ENCODE results near the gene ERN2.
"Not testable (repeated sequence)": the region's sequence is repeated elsewhere in the genome, so short reads cannot be mapped to it uniquely, and the experiment has no call there.

ERN2 gene

DNA sequence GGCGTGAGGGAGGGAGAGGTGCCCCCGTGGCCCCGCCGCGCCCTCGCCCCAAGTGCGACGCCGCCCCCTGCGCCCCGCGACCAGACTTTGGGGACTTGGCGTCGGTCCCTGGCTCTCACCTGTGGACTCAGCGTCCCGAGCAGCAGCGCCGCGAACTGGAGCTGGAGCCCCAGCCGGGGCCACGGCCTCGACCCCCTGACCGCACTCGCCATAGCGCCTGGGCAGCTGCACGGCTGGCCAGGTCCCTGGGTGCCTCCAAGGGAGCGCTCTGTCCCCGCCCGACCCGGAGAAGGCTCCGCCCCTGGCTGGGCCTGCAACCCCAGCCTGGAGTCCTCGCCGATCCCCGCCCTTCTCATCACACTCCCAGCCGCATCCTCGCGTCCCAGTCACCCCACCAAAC lies at the start of gene ERN2:
ERN2 (minus strand) TSS at position 247 of the 400 bp plus-strand sequence; CDS start at position 212, 35 bp downstream.
- no peak for DNase-seq (ENCODE audit: low spot score)

DNA sequence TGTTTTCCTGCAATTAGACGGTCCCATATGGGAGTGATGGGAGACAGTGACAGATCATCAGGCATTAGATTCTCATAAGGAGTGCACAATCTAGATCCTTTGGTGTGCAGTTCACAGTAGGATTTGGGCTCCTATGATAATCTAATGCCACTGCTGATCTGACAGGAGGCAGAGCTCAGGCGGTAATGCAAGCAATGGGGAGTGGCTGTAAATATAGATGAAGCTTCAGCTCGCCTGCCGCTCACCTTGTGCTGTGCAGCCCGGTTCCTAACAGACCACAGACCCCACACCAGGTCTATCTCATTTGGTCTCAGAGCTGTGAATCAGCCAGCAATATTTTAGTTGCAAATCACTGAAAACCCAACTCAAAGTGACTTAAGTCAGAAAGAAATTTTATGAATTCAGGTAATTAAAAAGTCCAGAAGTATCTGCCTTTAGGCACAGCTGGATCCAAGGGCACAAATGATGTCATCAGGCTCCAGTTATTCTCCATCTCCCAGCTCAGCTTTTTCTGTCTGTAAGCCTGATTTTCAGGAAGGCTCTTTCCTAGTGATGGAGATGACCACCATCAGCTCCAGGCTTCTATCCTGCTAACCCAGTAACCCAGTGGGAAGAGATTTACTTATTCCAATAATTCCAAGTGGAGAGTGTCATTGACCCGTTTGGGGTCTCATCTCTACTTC lies 45.1 kb upstream of the ERN2 start:
- DNase-seq (ENCODE audit: low spot score) = no peak

DNA sequence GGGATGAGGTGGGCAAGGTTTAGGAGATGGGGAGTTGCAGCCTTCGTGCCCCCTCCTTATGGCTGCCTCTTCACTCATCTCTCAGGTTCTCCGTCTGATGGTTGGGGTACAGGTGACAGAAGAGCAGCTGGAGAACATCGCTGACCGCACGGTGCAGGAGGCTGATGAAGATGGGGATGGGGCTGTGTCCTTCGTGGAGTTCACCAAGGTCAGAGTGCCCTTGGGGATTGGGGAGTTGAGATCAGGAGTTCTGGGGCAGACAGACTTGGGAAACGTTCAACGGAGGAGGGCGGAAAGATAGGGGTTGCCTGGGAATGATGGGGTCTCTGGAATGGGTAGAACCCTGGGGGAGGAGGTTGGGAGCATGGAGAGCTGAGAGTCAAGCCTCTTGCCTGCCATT lies 44.1 kb upstream of the ERN2 start:
- no peak for DNase-seq (ENCODE audit: low spot score)

DNA sequence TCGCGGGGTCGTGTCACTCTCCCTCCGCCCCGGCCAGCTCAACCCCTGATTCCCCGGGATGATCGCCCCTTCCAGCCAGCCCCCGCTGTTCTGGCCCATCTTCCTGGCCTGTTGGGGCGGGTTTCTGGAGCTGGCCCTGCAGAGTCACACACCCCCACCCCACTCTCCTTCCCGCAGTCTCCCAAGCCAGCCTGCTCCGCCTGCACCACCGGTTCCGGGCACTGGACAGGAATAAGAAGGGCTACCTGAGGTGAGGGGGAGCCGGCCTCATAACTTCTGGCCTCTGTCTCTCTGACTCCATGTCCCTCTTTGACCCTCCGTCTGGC lies 42.4 kb upstream of the ERN2 start:
- DNase-seq (ENCODE audit: low spot score) = no peak

DNA sequence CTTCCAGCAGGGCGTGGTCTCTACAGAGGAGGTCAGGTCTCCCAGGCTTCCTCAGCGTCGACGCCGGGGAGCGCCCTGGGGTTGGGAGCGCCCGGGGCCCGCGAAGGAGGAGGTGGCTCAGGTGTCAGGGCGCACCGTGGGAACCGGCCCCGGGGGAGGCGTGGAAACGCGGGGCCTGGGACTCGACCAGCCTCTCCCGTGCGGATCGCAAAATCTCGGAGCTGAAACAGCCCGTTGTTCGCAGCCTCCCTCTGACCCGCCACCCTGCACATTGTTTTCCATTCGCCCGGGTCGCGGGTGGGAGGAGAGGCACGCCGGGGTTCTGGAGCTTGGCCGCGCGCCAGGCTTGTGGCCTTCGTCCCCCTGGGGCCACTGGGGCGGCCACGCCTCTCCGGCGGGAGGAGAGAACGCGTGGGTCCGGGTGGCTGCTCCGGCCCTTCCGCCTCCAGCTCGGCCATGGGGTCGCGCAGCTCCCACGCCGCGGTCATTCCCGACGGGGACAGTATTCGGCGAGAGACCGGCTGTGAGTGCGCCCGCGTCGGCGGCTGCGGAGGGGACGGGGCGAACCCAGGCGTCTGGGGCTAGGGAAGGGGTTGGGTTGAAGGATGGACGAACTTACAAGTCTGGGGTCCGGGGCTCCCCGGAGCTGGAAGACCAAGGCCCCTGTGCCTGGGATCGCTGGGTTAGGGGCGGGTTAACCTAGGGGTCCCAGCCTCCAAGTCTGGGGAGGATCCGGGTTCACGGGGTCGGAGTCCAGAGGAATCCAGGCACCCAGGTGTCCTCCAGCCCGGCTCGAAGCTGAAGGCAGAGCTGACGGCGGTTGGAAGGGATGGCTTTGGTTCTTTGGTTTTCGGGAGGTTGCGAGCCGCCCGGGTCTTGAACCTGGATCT lies 41.8 kb upstream of the ERN2 start, which contains the start of gene CHP2:
CHP2 (plus strand) TSS at position 433 of the 890 bp plus-strand sequence; CDS start at position 457, 24 bp downstream.
- DNase-seq (ENCODE audit: low spot score) = no peak

DNA sequence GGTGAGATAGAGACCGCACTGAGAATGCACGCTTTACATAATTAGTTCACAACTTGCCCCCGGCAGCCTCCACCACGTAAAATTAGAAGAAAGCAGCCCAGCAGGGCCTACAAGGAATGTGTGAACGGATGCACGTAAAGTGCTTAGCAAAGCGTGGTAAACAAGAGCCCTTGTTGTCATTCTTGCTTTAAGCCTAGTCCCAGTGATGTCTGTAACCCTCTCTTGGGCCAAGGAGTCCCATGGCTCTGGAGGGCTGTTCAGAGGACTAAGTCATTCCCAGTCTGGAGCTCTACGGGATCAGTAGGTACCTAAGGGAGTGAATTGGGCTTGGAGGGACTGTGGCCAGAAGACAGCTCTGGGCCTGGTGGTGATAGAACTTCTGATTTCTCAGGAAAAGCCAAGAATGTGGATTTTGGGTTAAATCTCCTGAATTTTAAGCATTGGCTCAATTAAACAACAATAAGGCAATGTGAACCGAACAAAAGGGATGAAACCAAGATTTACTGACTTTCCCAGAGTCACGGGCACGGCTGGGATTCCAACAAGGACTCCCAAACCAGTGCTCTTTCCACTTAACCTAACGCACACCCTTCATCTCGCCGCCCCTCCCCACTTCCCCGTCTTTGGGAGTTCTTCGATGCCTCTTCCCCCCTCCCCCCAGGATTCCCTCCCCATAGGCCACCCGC lies 41.0 kb upstream of the ERN2 start:
- no peak for DNase-seq (ENCODE audit: low spot score)

DNA sequence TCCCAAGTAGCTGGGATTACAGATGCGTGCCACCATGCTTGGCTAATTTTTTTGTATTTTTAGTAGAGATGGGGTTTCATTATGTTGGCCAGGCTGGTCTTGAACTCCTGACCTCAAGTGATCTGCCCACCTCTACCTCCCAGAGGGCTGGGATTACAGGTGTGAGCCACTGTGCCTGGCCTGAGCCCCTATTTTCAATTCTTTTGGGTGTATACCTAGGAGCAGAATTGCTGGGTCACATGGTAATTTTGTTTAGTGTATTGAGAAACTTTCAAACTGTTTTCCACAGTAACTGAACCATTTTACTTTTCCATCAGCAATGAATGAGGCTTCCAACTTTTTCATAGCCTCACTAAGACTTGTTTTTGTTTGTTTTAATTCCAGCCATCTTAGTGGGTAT lies 38.0 kb upstream of the ERN2 start:
- not testable (repeated sequence) for DNase-seq (ENCODE audit: low spot score)

DNA sequence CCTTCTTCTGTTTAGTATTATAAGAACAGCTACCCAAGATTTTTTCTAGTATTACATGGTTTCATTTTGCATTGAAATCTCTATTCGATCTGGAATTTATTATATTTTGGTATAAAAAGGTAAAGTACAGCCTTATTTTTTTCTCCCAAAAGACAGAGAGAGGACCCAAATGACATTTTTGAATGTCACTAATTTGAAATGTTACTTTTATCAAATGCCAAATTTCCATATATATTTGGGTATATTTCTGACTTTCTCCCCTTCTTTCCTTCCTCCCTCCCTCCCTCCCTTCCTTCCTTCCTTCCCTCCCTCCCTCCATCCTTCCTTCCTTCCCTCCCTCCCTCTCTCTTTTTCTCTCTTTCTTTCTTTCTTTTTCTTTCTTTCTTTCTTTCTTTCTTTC lies 35.6 kb upstream of the ERN2 start:
- DNase-seq (ENCODE audit: low spot score) = no peak

DNA sequence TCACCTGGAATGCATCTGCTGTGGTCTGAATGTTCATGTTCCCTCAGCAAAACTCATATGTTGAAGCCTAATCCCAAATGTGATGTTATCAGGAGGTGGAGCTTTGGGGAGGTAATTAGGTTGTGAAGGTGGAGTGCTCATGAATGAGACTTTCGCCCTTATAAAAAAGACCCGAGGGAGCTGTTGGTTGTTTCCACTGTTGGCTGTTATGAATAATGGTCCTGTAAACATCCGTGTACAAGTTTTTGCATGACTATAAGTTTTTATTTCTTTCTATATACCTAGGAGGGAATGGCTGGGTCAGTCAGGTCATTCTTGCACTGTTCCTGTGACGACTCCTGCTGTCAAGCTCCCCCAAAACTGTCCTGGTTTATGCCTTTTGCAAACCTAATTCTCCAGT lies 32.2 kb upstream of the ERN2 start:
- no peak for DNase-seq (ENCODE audit: low spot score)

DNA sequence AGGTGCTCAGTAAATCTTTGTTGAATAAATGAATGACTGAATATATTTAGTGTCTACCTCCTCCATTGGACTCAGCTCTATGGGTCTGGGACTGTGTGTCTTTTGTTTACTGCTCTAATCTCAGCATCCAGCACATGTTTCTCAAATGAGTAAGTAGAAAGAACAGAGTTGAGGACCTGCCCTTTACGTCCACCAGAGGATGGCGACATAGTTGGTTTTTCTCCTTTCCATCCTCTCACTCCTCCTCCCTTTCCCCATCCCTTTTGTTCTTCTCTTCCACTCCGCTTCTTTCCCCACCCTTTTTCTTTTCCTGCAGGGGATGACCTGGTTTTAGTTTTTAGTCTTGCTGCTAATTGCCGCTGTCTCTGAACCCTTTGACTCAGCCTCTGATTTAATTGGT lies 29.7 kb upstream of the ERN2 start:
- DNase-seq (ENCODE audit: low spot score) = no peak

DNA sequence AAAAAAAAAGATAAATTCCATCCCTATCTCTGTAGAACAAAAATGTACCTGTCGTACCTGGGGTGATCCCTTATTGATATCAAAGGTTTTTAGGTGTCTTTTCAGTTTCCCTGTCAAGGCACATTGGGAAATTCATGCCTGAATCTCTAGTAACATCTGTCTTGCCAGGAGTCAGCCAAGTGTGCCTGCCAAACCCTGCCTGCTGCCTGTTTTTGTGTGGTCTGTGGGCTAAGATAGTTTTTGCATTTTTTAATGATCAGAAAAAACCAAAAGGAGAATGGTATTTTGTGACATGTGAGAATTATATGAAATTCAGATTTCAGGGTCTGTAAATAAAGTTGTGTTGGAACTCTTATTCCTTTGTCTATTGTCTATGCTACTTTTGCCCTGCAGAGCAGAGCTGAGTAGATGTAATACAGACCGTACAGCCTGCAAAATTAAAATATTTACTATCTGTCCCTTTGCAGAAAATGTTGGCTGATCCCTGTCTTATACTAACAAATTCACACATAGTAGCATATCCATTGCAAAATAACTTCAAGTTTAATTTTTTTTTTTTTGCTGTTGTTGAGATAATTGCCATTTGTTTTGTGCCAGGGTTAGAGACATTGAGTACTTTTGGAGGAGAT lies 28.8 kb upstream of the ERN2 start:
- DNase-seq (ENCODE audit: low spot score) = no peak

DNA sequence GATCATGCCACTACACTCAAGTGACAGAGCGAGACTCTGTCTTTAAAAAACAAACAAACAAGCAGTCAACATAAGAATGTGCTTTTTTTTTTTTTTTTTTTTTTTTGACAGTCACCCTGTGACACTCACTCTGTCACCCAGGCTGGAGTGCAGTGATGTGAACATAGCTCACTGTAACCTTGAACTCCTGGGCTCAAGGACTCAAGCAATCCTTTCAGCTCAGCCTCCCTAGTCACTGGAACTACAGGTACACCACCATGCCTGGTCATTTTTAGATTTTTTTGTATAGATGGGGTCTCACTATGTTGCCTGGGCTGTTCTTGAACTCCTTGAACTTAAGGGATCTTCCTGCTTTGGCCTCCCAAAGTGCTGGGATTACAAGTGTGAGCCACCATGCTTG lies 26.5 kb upstream of the ERN2 start:
- DNase-seq (ENCODE audit: low spot score) = no peak

DNA sequence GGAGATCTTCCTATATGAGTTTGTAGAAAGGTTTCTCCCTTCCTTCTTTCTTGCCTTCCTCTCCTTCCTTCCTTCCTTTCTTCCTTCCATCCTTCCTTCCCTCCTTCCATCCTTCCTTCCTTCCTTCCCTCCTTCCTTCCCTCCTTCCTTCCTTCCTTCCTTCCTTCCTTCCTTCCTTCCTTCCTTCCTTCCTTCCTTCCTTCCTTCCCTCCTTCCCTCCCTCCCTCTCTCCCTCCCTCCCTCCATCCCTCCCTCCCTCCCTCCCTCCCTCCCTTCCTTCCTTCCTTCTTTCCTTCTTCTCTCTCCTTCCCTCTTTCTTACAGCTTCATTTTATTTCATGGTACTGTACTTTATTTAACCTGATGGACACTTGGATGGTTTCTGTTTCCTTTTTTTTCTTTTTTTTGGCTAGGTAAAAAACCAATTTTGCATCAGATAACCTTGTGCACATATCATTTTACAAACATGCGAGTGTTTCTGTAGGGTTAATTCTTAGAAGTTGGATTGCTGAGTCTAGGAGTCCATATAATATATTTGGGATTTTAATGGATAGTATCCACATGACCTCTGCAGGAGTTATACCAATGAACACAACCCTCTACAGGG lies 24.5 kb upstream of the ERN2 start:
- not testable (repeated sequence) for DNase-seq (ENCODE audit: low spot score)

DNA sequence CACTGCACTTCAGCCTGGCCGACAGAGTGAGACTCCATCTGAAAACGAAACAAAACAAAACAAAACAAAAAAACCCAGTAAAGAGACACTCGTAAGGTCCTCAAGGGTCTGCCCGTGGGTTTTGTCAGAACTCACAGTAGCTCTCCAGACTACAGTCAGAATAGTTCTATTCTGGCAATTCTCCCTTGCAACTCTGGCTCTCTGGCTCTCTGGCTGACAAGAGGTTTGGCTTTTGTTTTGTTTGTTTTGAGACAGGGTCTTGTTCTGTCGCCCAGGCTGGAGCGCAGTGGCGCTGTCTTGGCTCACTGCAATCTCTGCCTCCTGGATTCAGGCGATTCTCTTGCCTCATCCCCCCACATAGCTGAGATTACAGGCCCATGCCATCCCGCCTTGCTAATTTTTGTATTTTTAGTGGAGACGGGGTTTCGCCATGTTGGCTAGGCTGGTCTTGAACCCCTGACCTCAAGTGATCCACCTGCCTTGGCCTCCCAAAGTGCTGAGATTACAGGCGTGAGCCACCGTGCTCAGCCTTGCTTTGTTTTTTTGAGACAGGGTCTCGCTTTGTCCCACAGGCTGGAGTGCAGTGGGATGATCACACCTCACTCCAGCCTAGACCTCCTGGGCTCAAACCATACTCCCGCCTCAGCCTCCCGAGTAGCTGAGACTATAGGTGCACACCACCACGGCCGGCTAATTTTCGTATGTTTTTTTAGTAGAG lies 21.3 kb upstream of the ERN2 start:
- DNase-seq (ENCODE audit: low spot score) = no peak

DNA sequence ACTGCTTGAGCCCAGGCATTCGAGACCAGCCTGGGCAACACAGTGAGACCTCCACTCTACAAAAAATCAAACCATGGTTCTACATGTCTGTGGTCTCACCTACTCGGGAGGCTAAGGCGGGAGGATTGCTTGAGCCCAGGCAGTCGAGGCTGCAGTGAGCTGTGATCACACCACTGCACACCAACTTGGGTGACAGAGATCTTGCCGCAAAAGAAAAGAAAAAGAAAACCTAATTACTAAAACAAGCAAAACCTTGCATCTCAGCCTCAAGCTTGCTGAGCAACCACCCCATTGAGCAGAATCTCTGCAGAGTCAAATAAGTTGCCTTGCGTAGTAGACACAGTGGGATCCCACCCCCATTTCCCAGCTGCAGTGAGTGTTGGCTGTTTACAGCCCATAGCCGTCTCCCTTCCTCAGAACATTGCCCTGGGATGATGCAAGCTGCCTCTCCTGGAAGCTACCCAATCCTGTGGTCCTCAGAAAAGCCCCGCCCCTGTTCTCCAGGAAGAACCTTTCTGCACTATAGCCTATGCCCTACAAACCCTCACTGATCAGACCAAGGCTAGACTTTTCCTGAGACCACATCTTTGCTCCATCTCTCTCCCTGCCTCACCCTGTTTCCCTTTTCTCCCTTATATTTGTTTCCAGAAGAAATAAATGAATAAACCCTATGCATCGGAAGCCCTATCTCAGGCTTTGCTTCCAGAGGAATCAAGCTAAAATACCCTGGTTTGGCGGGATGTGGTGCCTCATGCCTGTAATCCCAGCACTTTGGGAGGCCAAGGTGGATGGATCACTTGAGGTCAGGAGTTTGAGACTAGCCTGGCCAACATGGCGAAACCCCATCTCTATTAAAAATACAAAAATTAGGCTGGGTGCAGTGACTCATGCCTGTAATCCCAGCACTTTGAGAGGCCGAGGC lies 16.7 kb upstream of the ERN2 start:
- DNase-seq (ENCODE audit: low spot score) = no peak

DNA sequence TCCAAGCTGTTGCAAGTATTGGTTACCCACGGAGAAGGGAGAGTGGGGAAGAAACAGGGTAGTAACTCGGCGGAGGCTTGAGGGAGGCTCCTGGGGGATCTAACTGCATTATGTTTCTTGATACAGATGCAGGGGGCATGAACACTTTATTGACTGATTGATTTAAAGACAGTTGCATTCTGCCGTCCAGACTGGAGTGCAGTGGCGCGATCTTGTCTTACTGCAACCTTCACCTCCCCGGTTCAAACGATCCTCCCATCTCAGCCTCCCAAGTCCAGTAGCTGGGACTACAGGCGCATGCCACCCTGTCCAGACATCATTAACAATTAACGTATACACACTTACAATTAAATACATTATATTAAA lies 15.1 kb upstream of the ERN2 start:
- no peak for DNase-seq (ENCODE audit: low spot score)

DNA sequence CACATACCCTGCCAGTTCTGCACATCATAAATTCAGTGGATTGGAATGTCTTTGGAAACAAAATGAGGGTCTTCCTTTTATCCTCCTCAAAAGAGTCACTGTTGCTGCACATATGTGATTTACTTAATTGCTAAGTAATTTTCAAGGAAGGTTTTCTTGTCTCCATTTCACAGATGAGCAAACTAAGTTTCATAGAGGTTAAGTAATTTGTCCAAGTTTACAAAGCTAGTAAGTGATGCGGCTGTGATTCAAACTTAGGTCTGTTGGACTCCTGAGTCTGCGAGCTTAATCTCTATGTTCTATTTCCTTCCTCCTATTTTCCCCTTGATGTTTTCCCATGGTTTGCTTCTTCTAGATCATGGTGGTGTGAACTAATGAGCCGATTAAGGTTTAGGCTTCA lies 13.7 kb upstream of the ERN2 start:
- no peak for DNase-seq (ENCODE audit: low spot score)

DNA sequence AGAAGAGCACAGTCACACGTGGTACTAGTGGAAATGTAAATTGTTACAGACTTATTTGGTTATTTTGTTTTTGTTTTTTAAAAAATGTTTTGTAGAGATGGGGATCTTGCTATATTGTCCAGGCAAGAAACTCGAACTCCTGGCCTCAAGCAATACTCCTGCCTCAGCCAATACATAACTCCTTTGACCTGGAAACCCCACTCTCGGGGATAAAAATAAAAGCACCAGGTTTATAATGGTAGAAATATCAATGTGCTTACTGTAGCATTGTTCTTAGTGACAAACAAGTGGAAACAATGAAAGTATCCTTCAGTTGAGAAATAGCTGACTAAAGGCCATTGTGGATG lies 11.7 kb upstream of the ERN2 start:
- no peak for DNase-seq (ENCODE audit: low spot score)

DNA sequence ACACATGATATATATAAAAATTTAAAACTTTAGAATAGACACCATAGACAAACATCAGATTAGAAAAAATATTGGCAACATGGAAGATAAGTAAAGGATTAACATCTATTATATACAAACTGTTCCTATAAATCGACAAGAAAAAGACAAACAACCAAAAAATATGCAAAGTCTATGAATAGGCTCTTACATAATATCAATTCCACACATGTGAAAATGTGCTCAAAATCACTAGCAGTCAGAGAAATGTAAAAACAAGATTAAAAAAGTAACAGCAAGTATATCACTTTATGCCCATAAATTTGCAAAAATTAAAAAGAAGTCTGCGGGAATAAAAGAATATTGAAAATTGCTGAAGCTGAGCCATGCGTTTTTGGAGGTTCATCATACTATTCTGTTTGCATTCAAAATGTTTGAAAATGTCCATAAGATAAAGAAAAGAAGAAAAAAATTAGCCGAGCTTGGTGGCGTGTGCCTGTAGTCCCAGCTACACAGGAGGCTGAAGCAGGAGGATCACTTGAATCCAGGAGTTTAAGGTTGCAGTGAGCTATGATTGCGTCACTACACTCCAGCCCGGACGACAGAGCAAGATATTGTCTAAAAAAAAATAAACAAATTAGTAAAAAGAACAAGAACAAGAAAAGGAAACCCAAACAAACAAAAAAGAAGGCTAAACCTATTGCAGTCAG lies 11.2 kb upstream of the ERN2 start:
- no peak for DNase-seq (ENCODE audit: low spot score)

All from activated CD4-positive, alpha-beta T cell treated with anti-CD3 and anti-CD28 coated beads, Interleukin-2, Interleukin-4, amounts not matched to agents 100 ng/mL and 50 ng/mL, durations not matched to agents 16 hours and 8 hours (primary cell).